ENCODE data around the gene PDXK.

Gene PDXK

GRCh38 chr21:43764576-43765495 is 45.9 kb downstream of the PDXK start:
- DNase-seq = no peak

- DNase-seq = no peak
Measured at GRCh38 chr21:43766734-43767497, 48.0 kb downstream of the PDXK start.

- no peak for DNase-seq
Measured at GRCh38 chr21:43767498-43767983, 48.6 kb downstream of the PDXK start.

GRCh38 chr21:43767984-43768867 is 49.3 kb downstream of the PDXK start:
- DNase-seq = no peak

- DNase-seq = no peak
Measured at GRCh38 chr21:43768868-43769167, 49.9 kb downstream of the PDXK start.

GRCh38 chr21:43769325-43769958 is 50.5 kb downstream of the PDXK start:
- DNase-seq = no peak

- no peak for DNase-seq
Measured at GRCh38 chr21:43770066-43770655, 51.2 kb downstream of the PDXK start.

- DNase-seq = no peak
Measured at GRCh38 chr21:43771199-43771675, 52.3 kb downstream of the PDXK start.

GRCh38 chr21:43771698-43772424 is 52.9 kb downstream of the PDXK start:
- DNase-seq = peak in 1 of 2 donors; percentile 9

GRCh38 chr21:43772425-43772821 is 53.5 kb downstream of the PDXK start:
- no peak for DNase-seq

- no peak for DNase-seq
Measured at GRCh38 chr21:43774163-43774562, 55.2 kb downstream of the PDXK start.

GRCh38 chr21:43775190-43775589 is 56.3 kb downstream of the PDXK start:
- DNase-seq = no peak

GRCh38 chr21:43775795-43776430 is 57.0 kb downstream of the PDXK start, which contains the start of gene CSTB:
Gene CSTB (minus strand): TSS chr21:43776308. CDS start chr21:43776269, 39 bp downstream.
- peak; percentile 73 to 85 for DNase-seq

- no peak for DNase-seq
Measured at GRCh38 chr21:43777953-43778352, 59.0 kb downstream of the PDXK start.

- DNase-seq = peak; percentile 9 to 10
Measured at GRCh38 chr21:43778469-43779335, 59.8 kb downstream of the PDXK start.

- DNase-seq = no peak
Measured at GRCh38 chr21:43779660-43780059, 60.7 kb downstream of the PDXK start.

- no peak for DNase-seq
Measured at GRCh38 chr21:43781846-43782245, 62.9 kb downstream of the PDXK start.

GRCh38 chr21:43782431-43783097 is 63.6 kb downstream of the PDXK start:
- DNase-seq = no peak

All from CD4-positive, alpha-beta T cell treated with Interleukin-1 beta for 1 hour (primary cell).